AG10803 (cell line): ENCODE results near the gene DOCK1.

Experiments used
- DNase-seq: peaks from one replicate; pipeline ENCODE4 v3.0.0; 2010; ENCODE audit warnings: low read depth
- H3K4me3 ChIP-seq: 2 replicates; pipeline ENCODE4 v1.5.1; 2011; ENCODE audit warnings: mild to moderate bottlenecking, low read length, control low read depth
- CTCF ChIP-seq: conservative IDR thresholded peaks from 2 replicates; pipeline ENCODE4 v1.5.1; 2011; ENCODE audit warnings: mild to moderate bottlenecking, low read length, control low read depth, inconsistent platforms

DOCK1 gene

GRCh38 chr10:127190427-127190826 is 285.2 kb downstream of the DOCK1 start:
- no peak for DNase-seq
- TF ChIP-seq CTCF, result no peak
- no peak overlapping the region for H3K4me3 ChIP-seq

- DNase-seq, result peak; percentile 54
- no peak overlapping the region for H3K4me3 ChIP-seq
- TF ChIP-seq CTCF, result no peak
Measured at GRCh38 chr10:127193125-127193524, 287.9 kb downstream of the DOCK1 start.

- DNase-seq, result no peak
- TF ChIP-seq CTCF, result no peak
- H3K4me3 ChIP-seq, result no peak overlapping the region
Measured at GRCh38 chr10:127194111-127194510, 288.9 kb downstream of the DOCK1 start.

- H3K4me3 ChIP-seq, result no peak overlapping the region
- no peak for DNase-seq
- TF ChIP-seq CTCF, result no peak
Measured at GRCh38 chr10:127194599-127194998, 289.4 kb downstream of the DOCK1 start.

GRCh38 chr10:127195041-127195506 is 289.8 kb downstream of the DOCK1 start:
- H3K4me3 ChIP-seq, result peak overlapping the region; percentile 51
- TF ChIP-seq CTCF, result no peak
- peak; percentile 26 for DNase-seq

- H3K4me3 ChIP-seq, result peak overlapping the region; percentile 51
- TF ChIP-seq CTCF, result no peak
- peak; percentile 25 for DNase-seq
Measured at GRCh38 chr10:127195571-127196281, 290.5 kb downstream of the DOCK1 start.

GRCh38 chr10:127196282-127197153 is 291.3 kb downstream of the DOCK1 start, which contains the start of gene INSYN2A:
INSYN2A (minus strand) TSS chr10:127196591; CDS start chr10:127176395, 20,196 bp downstream.
- no peak for TF ChIP-seq CTCF
- peak; percentile 54 for DNase-seq
- H3K4me3 ChIP-seq, result peak within 1 kb of the TSS; percentile 53
